Stimulated activated CD4-positive, alpha-beta T cell treated with anti-CD3 and anti-CD28 coated beads, Interleukin-2, amount 100 ng/mL, for 48 hours (primary cell): Measurements from ENCODE around the gene DDX11.
"Not testable (repeated sequence)": the region's sequence is repeated elsewhere in the genome, so short reads cannot be mapped to it uniquely, and the experiment has no call there.

ENCODE experiments used
- DNase-seq, 2 donors: peaks; one replicate each; pipeline ENCODE4 v3.0.0-alpha.2; 2020

DDX11 gene

GRCh38 chr12:31070971-31071740 is 2.5 kb upstream of the DDX11 start:
- DNase-seq, result not testable (repeated sequence)

- DNase-seq, result not testable (repeated sequence)
Measured at GRCh38 chr12:31072962-31073361, 698 bp upstream of the DDX11 start.

- not testable (repeated sequence) for DNase-seq
Measured at GRCh38 chr12:31074333-31074874, 744 bp downstream of the DDX11 start.

- not testable (repeated sequence) for DNase-seq
Measured at GRCh38 chr12:31076150-31076549, 2.5 kb downstream of the DDX11 start.

GRCh38 chr12:31077095-31077494 is 3.4 kb downstream of the DDX11 start:
- DNase-seq, result not testable (repeated sequence)

DNA sequence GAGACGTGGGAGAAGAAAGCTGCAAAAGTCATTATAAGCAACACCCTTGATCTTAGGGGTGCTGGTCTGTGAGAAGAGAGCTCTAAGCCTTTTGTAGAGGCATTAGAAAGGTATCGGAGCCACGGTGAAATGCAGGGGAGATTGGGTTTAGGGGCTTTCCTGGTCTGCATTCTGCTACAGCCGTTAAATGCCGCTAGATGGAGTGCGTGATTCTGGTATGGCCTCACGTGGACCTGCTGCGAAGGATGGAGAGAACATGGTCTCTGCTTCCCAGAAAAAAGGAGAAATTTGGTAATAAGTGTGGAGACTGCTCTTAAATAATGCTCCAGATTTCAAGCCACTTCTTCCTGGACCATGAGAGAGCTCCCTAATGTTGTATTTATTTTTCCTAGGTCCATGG is 4.3 kb downstream of the DDX11 start:
- not testable (repeated sequence) for DNase-seq

DNA sequence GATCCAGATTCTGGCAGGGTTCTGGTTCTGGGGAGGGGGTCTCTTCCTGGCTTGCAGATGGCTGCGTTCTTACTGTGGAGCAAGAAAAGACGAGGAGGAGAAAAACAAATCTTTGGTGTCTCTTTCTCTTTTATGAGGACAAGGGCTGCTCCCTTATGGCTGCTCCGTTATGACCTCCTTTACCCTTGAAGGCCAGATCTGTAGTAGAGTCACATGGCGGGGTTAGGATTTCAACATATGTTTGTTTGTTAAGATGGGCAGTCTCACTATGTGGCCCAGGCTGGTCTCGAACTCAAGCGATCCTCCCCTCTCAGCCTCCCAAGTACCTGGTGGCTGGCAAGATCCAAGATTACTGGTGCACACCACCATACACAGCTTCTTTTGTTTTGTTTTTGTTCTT is 5.8 kb downstream of the DDX11 start:
- not testable (repeated sequence) for DNase-seq

DNA sequence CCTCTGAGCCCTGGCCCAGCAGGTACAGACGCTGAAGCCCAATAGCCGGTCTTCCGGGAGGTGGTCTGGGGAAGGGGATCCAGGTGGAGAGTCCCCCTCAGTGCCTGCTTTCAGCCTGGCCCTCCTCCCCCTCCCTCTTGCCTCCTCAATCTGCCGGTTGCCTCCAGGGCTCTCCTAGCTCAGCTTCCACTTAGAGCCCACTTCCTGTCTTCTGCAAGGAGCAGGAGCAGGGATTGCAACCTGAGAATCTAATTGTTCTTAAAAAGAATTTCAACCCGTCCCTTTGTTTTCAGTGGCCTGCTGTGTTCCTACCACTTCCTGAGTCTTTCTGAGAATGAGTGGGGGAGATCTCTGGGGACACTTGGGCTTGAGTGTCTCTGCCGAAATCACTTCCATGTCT is 6.6 kb downstream of the DDX11 start:
- not testable (repeated sequence) for DNase-seq

DNA sequence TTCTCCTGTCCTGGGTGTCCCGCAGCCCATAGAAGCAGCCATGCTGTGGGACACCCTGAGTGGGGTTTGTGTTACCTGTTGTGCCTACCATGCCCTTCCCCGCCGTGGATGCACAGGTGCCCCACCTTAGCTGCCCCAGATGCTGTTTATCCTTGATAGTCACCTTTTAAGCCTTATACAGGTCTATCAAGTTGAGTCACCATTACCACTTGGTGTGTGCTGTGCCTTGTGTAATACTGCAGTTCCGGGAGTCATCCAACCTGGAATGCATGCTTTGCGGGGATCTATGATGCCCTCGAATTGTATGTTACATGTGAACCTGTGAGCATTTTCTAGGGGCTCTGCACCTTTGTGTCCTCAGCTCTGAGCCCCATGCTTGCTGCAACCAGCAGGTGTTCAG is 7.6 kb downstream of the DDX11 start:
- not testable (repeated sequence) for DNase-seq

GRCh38 chr12:31084241-31084640 is 10.6 kb downstream of the DDX11 start:
- not testable (repeated sequence) for DNase-seq

DNA sequence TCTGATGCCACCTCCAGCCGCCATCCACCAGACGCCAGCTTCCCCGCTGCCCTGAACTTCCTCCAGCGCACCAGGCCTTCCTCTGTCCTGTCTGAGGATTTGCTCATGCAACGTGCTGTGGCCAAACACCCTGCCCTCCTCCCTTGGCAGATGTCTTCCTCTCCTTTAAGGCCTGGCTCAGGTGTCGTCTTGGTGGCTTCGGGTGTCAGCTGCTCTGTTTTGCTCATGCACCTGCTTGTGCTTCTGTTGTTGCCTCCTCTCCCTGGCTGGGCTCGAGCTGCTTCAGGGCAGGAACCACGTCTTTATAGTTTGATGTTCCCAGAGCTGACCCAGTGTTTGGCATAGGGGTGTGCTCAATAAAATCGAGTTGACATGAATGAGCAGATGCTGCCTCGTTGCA is 12.4 kb downstream of the DDX11 start:
- not testable (repeated sequence) for DNase-seq

DNA sequence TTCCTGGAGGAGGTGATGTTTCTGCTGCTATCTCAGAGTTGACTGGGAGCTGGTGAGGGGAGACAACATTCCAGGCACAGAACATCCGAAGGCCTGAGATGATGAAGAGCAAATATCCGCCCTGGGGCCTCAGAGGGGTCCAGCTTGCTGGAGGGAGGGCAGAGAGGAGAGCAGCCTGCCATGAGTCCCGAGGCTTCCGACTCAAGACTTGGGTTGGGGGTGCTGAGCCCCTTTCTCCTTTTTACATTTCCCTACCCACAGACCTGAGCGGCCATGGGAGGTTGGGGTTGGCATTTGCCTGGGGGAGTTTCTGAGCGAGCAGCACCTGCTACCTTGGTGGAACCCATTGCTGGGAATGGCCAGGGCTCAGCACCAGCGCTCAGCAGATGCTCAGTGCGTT is 13.8 kb downstream of the DDX11 start:
- not testable (repeated sequence) for DNase-seq

DNA sequence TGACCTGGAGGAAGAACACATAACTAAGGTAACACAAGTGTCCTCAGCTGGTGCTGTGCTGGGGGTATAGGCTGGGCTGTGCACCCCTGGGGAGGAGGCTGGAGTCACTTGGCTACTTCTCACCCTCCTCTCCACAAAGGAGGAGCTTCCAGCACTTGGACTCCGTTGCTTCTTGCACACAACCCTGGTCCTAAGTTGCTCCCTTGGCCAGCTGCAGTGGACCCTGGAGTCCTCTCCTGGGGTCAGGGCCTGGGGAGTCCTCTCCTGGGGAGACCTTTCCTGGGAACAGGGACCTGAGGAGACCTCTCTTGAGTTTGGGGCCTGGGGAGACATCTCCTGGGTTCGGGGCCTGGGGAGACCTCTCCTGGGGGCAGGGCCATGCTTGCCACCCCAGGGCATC is 14.3 kb downstream of the DDX11 start:
- DNase-seq, result not testable (repeated sequence)

DNA sequence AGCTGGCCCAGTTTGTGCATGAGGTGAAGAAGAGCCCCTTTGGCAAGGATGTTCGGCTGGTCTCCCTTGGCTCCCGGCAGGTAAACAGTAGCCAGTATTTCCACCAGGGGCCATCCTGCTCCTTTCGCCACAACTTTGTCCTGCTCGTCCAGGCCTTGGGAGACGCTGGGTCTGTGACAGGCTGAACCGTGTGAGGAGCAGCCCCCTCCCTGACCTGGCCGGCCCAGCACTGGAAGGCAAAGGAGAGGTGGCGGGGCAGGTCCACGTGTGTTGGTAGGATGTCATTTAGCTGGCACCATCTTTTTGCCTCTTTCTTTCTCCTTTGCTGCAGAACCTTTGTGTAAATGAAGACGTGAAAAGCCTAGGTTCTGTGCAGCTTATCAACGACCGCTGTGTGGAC is 15.4 kb downstream of the DDX11 start:
- no peak for DNase-seq

DNA sequence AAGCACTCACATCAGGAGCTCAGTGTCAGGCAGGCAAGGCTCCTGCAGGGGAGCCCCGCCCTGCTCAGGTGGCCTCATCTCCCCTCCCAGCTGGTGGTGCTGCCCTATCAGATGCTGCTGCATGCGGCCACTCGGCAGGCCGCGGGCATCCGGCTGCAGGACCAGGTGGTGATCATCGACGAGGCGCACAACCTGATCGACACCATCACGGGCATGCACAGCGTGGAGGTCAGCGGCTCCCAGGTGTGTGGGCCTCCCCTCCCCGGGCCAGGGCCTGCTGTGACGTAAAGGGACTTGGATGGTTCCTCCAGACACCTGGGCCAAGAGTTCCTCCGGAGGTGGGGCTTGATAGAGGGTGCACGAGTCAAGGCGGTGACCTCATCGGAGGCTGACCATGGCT is 18.0 kb downstream of the DDX11 start:
- DNase-seq, result not testable (repeated sequence)

DNA sequence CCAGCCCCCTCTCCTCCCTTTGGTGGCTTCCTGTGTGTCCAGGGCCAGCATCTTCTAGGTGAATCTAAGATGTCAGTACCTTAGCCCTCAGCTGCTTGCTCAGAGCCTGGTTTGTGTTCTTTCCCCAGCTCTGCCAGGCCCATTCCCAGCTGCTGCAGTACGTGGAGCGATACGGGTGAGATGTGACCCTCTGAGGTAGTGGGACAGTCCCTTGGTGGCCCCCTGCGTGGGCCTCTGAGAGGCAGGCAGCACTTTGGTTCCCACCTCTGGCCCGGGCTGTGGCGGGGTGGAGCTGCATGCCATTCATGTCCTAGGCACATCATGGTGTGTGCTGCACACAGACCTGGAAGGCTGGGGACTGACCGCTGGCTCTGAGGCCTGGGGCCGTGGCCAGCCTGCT is 19.1 kb downstream of the DDX11 start:
- not testable (repeated sequence) for DNase-seq

DNA sequence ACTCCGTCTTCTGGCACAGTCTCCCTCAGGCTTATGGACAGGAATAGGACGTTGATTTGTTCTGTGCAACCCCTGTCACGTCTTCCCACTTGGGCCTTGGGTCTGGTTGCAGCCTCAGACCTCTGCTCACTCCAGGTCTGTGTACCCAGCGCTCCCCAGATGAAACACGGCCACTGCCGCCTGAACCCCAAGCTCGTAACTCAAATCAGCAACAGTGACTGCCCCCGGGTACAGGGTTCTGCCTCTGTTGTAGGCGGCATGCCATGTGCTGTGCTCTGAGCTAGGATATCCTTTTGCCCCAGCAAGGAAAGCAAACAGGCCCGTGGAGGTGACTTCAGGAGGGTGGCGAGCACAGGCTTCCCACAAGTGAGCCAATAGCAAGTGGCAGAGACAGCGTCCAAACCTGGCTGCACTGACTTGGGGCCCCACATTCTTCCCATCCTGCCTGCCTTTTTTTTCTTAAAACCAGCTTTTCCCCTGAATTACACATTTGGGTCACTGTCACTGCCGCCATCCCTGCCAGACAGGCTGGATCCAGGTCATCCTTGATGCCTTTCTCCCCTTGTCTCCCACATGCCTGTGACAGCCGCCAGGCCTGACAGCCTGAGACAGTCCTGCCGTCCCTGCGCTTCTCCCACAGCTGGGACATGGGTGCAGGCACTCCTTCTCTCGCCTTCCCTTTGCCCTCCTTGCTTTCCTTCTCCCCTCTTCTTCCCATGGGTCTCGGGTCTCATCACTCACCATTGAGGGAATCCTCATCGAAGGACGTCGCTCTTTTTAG is 21.6 kb downstream of the DDX11 start:
- not testable (repeated sequence) for DNase-seq

DNA sequence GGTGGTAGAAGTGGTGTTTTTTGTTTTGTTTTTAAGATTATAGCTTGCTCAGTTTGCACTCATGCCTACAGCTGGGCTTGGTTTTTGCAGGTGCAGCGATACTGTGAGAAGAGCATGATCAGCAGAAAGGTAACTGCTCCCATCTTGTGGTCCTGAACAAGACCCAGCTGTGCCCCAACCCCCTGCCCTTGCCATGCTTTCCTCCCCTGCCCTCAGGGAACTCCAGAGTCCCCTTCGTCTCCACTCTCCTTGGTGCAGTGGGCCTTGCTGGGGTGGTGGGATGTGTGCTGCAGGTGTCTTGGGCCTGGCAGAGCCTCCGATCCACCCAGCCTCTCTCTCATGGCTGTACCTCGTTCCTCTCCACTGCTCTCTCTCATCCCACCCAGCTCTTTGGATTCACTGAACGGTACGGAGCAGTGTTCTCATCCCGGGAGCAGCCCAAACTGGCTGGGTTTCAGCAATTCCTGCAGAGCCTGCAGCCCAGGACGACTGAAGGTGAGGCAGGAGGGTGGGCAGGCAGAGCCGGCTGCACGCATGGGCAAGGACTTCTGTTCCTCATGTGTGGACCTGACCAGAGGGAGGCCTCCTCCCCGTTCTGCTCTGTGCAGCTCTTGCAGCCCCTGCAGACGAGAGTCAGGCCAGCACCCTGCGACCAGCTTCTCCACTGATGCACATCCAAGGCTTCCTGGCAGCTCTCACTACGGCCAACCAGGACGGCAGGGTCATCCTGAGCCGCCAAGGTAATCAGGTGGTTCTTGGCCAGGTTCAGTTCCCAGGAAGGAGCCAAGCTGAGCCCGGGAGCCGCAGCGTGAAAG is 22.8 kb downstream of the DDX11 start:
- DNase-seq, result not testable (repeated sequence)

DNA sequence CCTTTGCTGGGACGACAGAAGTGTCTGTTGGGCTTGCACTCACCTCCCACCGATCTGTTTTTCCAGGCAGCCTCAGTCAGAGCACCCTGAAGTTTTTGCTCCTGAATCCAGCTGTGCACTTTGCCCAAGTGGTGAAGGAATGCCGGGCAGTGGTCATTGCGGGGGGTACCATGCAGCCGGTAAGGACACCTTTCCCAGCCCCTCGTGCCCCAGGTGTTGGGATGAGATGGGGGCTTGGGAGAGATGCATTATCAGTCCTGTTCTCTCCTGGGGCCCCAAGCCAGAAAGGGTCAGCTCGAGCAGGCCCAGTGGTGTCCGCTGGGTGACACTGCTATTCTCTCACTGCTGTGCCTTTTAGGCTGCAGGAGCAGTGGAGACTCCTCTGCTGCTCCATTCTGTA is 24.2 kb downstream of the DDX11 start:
- DNase-seq, result not testable (repeated sequence)

DNA sequence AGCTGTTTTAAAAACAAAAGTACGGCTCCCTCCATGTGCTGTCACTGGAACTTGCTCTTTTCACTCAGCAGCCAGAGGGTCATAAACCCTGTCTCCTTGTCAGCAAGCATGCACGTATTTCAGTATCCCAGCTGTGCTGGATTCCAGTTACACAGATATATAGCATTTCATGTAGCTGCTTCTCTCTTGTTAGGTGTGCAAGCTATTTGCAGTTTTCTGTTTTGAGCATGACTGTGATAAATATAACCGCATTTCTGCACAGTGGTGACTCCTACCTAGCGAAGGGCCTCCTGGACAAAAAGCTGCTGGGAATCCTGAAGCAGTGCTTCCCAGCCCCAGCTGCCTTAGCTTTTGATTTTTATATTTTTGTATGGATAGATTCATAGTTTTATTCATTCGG is 24.7 kb downstream of the DDX11 start:
- DNase-seq, result not testable (repeated sequence)

DNA sequence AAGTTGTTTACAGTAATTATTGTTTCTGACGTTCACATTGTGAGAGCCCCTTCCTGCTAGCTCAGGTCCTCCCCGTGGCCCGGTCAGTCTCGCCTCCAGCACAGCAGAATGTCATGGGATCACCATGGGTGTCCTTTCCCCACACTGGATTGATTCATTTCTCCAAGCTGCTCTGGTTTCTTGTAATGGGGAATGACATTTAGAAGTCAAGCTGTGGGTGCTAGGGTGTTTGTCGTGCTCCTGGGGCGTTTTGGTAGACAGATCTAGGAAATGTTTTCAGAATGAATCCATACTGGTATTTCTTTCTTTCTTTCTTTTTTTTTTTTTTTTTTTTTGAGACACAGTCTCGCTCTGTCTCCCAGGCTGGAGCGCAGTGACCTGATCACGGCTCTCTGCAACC is 25.1 kb downstream of the DDX11 start:
- DNase-seq, result not testable (repeated sequence)

DNA sequence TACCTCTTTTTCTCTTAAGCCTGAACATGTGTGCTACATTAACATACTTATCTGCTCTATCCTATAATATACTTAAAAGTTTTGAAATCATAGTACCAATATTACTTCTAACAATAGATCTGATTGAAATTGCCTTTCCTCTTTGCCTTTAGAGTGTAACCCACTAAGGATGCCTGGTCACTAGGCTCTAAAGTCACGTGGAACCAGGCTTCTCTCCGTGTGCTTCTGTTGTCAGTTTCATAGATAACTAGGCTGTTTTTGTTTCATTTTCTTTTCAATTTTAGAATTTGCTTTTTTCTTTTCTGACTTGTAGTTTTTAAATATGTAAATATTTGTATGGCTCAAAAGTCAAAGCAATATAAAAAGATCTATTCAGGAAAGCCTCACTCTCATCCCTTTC is 25.8 kb downstream of the DDX11 start:
- DNase-seq, result not testable (repeated sequence)
